Fibroblast of the conjunctiva (primary cell): ENCODE measurements around the gene CD19.

Experiments
- DNase-seq: peaks from one replicate; pipeline ENCODE4 v3.0.0-alpha.2; 2010; ENCODE audit warnings: low read depth

Gene CD19

DNA sequence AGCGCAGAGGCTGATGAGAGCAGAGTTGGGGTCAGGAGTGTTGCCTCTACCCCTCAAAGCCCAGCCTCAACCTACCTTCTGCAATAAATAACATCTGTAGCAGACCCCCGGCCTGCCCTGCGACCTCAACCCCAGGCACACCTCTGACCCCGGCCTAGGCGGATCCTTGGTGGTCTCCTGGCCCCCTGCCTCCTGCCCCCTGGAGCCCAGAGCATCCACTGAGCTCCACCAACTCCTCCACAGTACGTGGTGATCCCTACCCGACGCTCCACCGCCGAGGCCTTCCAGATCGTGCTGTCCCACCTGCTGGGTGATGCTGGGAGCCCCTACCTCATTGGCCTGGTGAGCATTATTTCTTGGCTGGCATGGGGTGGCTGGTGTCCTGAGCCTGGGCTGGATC, 51.2 kb downstream of the CD19 start:
- no peak for DNase-seq

DNA sequence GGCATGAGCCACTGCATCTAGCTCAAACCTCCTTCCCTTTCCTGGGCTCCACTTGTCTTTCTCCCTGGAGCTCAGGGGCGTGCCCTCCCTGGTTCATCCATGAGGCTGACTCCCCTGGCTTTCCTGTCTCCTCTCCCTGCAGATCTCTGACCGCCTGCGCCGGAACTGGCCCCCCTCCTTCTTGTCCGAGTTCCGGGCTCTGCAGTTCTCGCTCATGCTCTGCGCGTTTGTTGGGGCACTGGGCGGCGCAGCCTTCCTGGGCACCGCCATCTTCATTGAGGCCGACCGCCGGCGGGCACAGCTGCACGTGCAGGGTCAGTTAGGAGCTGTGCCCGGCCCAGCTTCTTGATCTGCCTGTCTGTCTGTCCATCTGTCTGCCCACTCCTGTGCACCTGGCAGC, 51.9 kb downstream of the CD19 start:
- DNase-seq: no peak

DNA sequence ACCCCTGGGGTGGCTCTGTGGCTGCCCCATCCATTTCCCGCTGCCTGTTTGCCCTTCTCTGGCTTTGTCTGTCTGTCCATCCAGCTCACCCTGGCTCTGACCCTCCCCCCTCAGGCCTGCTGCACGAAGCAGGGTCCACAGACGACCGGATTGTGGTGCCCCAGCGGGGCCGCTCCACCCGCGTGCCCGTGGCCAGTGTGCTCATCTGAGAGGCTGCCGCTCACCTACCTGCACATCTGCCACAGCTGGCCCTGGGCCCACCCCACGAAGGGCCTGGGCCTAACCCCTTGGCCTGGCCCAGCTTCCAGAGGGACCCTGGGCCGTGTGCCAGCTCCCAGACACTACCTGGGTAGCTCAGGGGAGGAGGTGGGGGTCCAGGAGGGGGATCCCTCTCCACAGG, 52.3 kb downstream of the CD19 start:
- no peak for DNase-seq

DNA sequence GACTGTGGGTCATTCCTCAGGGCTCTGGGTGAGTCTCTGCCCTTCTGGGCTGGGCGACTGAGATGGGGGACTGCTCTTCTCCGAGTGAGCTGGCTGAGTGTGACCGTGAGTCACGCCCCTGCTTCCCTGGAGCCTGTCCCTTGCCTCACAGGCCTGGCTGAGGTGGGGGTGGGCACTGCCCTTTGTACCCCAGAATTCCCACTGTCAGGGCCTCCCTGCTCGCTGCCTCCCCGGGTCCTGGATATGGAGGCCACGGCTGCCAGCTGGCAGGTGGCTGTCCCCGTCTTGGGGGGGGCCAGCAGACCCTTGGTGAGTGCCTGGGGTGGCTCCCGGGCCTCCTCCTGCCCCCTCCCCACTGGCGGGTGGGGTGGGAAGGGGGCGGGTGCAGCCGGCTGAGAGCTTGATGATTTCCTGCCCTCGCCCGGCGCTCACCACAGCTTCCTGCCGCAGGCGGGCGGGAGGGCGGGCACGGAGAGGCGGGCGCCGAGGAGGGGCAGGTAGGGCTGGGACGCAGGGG, 52.9 kb downstream of the CD19 start, which contains the start of gene LAT:
TSS of gene LAT (plus strand) at position 434 of the 517 bp plus-strand sequence. CDS start 366 bp downstream, outside the sequence.
- DNase-seq: no peak

DNA sequence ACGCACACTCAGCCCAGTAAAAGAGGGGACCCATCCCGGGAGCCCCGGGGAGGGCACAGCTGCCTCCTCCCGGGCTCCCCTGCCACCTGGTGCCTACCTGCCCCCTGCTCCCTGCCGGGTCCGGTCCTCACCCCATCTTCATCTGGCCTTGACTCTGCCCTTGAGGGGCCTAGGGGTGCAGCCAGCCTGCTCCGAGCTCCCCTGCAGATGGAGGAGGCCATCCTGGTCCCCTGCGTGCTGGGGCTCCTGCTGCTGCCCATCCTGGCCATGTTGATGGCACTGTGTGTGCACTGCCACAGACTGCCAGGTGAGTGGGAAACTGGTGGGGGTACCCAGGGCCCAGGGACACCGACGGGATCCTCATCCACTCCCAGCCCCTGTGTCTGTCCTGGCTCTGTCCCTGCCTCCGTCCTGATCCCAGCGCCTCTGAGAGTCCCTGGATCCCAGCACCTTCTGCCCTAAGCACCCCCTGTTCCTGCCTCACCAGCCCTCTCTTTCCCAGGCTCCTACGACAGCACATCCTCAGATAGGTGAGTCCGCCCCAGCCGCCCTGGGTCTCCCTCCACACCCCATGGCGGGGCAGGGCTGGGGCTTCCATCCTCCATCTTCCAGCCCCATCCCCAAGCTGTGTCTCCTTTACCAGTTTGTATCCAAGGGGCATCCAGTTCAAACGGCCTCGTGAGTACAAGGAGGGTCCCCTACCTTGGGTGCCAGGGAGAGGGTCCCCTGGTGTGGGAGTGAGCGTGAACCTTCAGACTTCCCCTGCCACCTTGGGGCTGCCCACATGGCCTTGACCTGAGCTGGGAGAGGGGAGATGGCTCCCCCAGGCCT, 53.7 kb downstream of the CD19 start:
- DNase-seq: no peak

DNA sequence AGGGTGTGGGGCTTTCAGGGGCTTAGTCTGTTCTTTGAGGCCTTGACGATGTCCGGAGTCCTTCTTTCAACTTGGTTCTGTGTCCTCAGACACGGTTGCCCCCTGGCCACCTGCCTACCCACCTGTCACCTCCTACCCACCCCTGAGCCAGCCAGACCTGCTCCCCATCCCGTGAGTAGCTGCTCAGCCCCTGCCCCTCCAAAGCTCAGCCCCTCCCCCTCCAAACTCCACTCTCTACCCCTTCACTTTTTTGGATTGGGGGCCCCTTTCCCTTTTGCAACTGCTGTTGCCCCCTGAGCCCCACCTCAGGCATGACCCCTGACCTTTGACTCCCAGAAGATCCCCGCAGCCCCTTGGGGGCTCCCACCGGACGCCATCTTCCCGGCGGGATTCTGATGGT, 54.3 kb downstream of the CD19 start:
- DNase-seq: no peak

DNA sequence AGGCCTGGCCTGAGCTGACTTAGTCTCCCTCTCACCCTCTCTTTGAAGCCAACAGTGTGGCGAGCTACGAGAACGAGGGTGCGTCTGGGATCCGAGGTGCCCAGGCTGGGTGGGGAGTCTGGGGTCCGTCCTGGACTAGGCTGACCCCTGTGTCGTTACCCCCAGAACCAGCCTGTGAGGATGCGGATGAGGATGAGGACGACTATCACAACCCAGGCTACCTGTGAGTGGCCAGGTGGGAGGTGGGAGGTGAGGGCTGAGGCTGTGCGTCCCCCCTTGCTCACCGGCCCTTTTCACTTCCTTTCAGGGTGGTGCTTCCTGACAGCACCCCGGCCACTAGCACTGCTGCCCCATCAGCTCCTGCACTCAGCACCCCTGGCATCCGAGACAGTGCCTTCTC, 54.7 kb downstream of the CD19 start:
- DNase-seq: no peak

DNA sequence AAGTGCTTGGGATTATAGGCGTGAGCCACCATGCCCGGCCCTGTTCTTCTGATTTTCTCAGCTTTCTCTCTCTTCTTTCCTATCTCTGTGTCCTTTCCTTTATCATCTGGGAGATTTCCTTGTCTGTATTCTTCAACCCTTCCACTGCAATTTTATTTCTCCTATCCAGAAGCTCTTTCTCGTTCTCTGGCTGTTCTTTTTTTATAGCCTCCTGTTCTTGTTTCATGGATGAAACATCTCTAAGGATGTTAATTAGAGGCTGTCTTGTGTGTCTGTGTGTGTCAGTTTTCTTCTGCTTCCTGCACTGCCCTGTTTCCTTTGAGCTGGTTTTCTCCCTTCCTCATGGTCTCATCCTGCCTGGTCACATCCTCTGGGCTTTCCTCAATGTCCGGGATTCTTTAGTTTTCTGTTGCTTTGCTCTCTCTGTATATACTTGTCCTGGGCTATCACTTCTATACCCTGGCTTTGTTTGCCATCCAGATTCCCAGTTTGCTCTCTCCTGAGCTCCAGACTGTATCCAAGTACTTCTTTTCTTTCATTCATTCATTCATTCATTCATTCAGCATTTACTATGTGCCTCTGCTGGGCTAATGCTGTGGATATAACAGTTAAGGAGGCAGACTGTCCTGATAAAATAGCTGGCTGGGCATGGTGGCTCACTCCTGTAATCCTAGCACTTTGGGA, 55.5 kb downstream of the CD19 start:
- no peak for DNase-seq
